ENCODE data around the gene STARD7. TPM values are rescaled to one million over a fixed set of nuclear protein-coding genes. Genes with fewer than 3 reads are reported as not detected.
A peak's percentile ranks its signal among the peaks of the same experiment; 100 is the strongest.
"Not testable (repeated sequence)": the region's sequence is repeated elsewhere in the genome, so short reads cannot be mapped to it uniquely, and the experiment has no call there.

STARD7 gene
- total RNA-seq, 1 experiment from 2014 or later, result 228 TPM

- DNase-seq (ENCODE audit: low read depth, low spot score), result no peak
- in situ Hi-C loops (cut with HindIII; ENCODE audit: low pct_unique_long_range_greater_than_20kb, low sequenced_read_pairs), result no loop called here
Measured at GRCh38 chr2:96145848-96146152, 62.8 kb downstream of the STARD7 start.

GRCh38 chr2:96145036-96145847 is 63.4 kb downstream of the STARD7 start, which contains the start of gene DUSP2:
Gene DUSP2, minus strand, starts transcription at chr2:96145440. Its CDS starts 86 bp downstream, at chr2:96145354.
- in situ Hi-C loops (cut with HindIII; ENCODE audit: low pct_unique_long_range_greater_than_20kb, low sequenced_read_pairs), result no loop called here
- DNase-seq (ENCODE audit: low read depth, low spot score), result no peak

- in situ Hi-C loops (cut with HindIII; ENCODE audit: low pct_unique_long_range_greater_than_20kb, low sequenced_read_pairs), result no loop called here
- no peak for DNase-seq (ENCODE audit: low read depth, low spot score)
Measured at GRCh38 chr2:96144481-96145035, 64.1 kb downstream of the STARD7 start.

- no peak for DNase-seq (ENCODE audit: low read depth, low spot score)
- in situ Hi-C loops (cut with HindIII; ENCODE audit: low pct_unique_long_range_greater_than_20kb, low sequenced_read_pairs), result no loop called here
Measured at GRCh38 chr2:96143848-96144480, 64.7 kb downstream of the STARD7 start.

GRCh38 chr2:96143231-96143847 is 65.3 kb downstream of the STARD7 start:
- in situ Hi-C loops (cut with HindIII; ENCODE audit: low pct_unique_long_range_greater_than_20kb, low sequenced_read_pairs), result no loop called here
- no peak for DNase-seq (ENCODE audit: low read depth, low spot score)

- in situ Hi-C loops (cut with HindIII; ENCODE audit: low pct_unique_long_range_greater_than_20kb, low sequenced_read_pairs), result no loop called here
- DNase-seq (ENCODE audit: low read depth, low spot score), result no peak
Measured at GRCh38 chr2:96142217-96143113, 66.2 kb downstream of the STARD7 start.

- DNase-seq (ENCODE audit: low read depth, low spot score); in situ Hi-C loops (cut with HindIII; ENCODE audit: low pct_unique_long_range_greater_than_20kb, low sequenced_read_pairs): not testable (repeated sequence)
Measured at GRCh38 chr2:96141624-96141967, 67.0 kb downstream of the STARD7 start.

- DNase-seq (ENCODE audit: low read depth, low spot score), result no peak
- in situ Hi-C loops (cut with HindIII; ENCODE audit: low pct_unique_long_range_greater_than_20kb, low sequenced_read_pairs), result no loop called here
Measured at GRCh38 chr2:96140941-96141623, 67.5 kb downstream of the STARD7 start.

GRCh38 chr2:96139181-96139758 is 69.4 kb downstream of the STARD7 start:
- in situ Hi-C loops (cut with HindIII; ENCODE audit: low pct_unique_long_range_greater_than_20kb, low sequenced_read_pairs), result no loop called here
- no peak for DNase-seq (ENCODE audit: low read depth, low spot score)

GRCh38 chr2:96138179-96139145 is 70.2 kb downstream of the STARD7 start, which contains the start of gene ASTL:
Gene ASTL, minus strand, starts transcription at chr2:96138502. Its CDS starts 66 bp downstream, at chr2:96138436.
- peak; percentile 55 for DNase-seq (ENCODE audit: low read depth, low spot score)
- in situ Hi-C loops (cut with HindIII; ENCODE audit: low pct_unique_long_range_greater_than_20kb, low sequenced_read_pairs), result no loop called here

GRCh38 chr2:96137321-96138178 is 71.1 kb downstream of the STARD7 start:
- DNase-seq (ENCODE audit: low read depth, low spot score), result no peak
- in situ Hi-C loops (cut with HindIII; ENCODE audit: low pct_unique_long_range_greater_than_20kb, low sequenced_read_pairs), result no loop called here

- in situ Hi-C loops (cut with HindIII; ENCODE audit: low pct_unique_long_range_greater_than_20kb, low sequenced_read_pairs), result no loop called here
- DNase-seq (ENCODE audit: low read depth, low spot score), result no peak
Measured at GRCh38 chr2:96136129-96136720, 72.4 kb downstream of the STARD7 start.

- in situ Hi-C loops (cut with HindIII; ENCODE audit: low pct_unique_long_range_greater_than_20kb, low sequenced_read_pairs), result no loop called here
- no peak for DNase-seq (ENCODE audit: low read depth, low spot score)
Measured at GRCh38 chr2:96135621-96136020, 73.0 kb downstream of the STARD7 start.

GRCh38 chr2:96135171-96135570 is 73.5 kb downstream of the STARD7 start:
- in situ Hi-C loops (cut with HindIII; ENCODE audit: low pct_unique_long_range_greater_than_20kb, low sequenced_read_pairs), result no loop called here
- DNase-seq (ENCODE audit: low read depth, low spot score), result no peak
